HFFc6 (cell line): ENCODE results near the gene SEMA4G. TPM values are rescaled to one million over a fixed set of nuclear protein-coding genes. Genes with fewer than 3 reads are reported as not detected.

ENCODE experiments used
- DNase-seq: peaks from one replicate; pipeline ENCODE4 v3.0.0-alpha.2; 2018
- H3K27ac Mint-ChIP-seq: 2 replicates; pipeline ENCODE4 v1.8.0; 2020; ENCODE audit warnings: mild to moderate bottlenecking, mixed read lengths
- H3K27me3 Mint-ChIP-seq: 2 replicates; pipeline ENCODE4 v1.8.0; 2021; ENCODE audit warnings: mild to moderate bottlenecking, moderate library complexity, mixed read lengths; ENCODE audit not compliant: insufficient read depth
- H3K36me3 Mint-ChIP-seq: 2 replicates; pipeline ENCODE4 v1.8.0; 2021; ENCODE audit warnings: low read depth, mixed read lengths
- H3K4me1 Mint-ChIP-seq: 2 replicates; pipeline ENCODE4 v1.8.0; 2020; ENCODE audit warnings: low read depth, mixed read lengths
- H3K4me3 Mint-ChIP-seq: 2 replicates; pipeline ENCODE4 v1.8.0; 2020; ENCODE audit warnings: mild to moderate bottlenecking, moderate library complexity, mixed read lengths
- H3K9me3 Mint-ChIP-seq: 2 replicates; pipeline ENCODE4 v1.8.0; 2020; ENCODE audit warnings: mild to moderate bottlenecking, mixed read lengths
- total RNA-seq, 6 experiments: library from RNA; stranded (reverse); fragmentation: NEBNext Ultra II Directional; extraction: Animal tissue kit (Norgen Biotek cat#: 25700); gene quantifications; 2 replicates in 1 of 6; 3 replicates in 5 of 6; pipeline ENCODE4 v1.2.3, GENCODE V29; 2021
- TF ChIP-seq, protein P1 (sequence below): fragments of 200-600 bp; sonication (generic); IDR thresholded peaks from 2 replicates; pipeline ENCODE4 v1.5.0; 2021; ENCODE audit warnings: antibody characterized with exemption, mild to moderate bottlenecking

Gene SEMA4G
- total RNA-seq, 6 experiments from 2014 or later: 1.2 to 2.2 (median 1.9) TPM

DNA sequence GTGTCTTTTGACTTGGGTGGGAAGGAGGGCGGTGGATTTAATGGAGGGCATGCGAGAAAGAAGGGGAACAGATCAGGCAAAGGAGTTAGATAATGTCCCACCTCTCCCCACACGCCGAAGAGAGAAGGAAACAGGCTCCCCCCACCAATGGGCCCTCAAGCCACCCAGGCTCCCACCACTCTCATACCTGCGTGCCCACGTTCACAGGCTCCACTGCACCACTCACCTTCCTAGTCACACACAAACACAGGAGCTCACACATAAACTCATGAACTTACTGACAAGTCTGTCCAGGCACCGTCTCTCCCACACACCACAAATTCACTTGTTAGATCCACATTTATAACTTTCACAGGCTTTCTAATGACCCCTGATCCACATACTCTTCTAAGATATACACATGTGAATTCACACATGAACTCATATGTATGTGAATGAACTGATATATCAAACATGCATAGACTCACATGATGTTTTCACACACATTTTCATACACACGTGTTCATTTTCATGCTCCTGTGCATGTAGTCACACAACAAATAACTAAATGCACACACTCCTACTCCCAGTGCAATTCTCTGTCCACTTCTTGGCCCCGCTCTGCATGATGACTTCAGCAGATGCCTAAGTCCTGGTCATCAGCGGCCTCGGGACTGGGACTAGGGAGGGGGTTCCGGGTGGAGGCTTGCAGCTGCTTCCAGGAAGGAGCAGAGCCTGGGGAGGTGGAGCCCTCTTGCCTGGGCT, 31.8 kb downstream of the SEMA4G start:
- H3K36me3 Mint-ChIP-seq: peaks cover 6% of the 10 kb centered on the region; the same call in 1 of the 2 replicates
- TF ChIP-seq, protein P1, sequence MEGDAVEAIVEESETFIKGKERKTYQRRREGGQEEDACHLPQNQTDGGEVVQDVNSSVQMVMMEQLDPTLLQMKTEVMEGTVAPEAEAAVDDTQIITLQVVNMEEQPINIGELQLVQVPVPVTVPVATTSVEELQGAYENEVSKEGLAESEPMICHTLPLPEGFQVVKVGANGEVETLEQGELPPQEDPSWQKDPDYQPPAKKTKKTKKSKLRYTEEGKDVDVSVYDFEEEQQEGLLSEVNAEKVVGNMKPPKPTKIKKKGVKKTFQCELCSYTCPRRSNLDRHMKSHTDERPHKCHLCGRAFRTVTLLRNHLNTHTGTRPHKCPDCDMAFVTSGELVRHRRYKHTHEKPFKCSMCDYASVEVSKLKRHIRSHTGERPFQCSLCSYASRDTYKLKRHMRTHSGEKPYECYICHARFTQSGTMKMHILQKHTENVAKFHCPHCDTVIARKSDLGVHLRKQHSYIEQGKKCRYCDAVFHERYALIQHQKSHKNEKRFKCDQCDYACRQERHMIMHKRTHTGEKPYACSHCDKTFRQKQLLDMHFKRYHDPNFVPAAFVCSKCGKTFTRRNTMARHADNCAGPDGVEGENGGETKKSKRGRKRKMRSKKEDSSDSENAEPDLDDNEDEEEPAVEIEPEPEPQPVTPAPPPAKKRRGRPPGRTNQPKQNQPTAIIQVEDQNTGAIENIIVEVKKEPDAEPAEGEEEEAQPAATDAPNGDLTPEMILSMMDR: no peak
- H3K27me3 Mint-ChIP-seq: no peaks in the 10 kb centered on the region; the same call in none of the 2 replicates
- peak overlapping the region; percentile 95 for H3K27ac Mint-ChIP-seq
- DNase-seq: peak; percentile 91
- H3K9me3 Mint-ChIP-seq: no peaks in the 10 kb centered on the region
- peaks cover 26% of the 10 kb centered on the region for H3K4me1 Mint-ChIP-seq
- peak overlapping the region; percentile 89 for H3K4me3 Mint-ChIP-seq

DNA sequence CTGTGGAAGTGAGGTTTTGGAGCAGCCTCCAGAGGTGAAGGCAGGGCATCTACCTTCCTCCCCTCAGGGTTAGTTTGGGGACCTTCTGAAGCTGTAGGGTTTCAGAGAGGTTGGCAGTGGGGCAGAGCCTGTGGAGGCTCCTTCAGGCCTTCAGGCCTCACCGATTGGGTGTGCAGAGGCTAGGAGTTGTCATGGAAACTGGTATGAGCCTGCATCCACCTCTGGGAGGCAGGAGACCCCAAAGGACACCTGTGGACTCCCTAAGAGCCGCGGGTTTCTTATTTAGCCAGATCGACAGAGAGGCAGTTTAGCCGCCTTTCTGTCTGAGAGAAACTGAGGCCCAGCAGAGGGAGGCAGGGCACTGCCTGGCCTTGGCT, 32.3 kb downstream of the SEMA4G start:
- no peak for DNase-seq
- TF ChIP-seq, protein P1: no peak
- Mint-ChIP-seq H3K4me1 (peaks cover 20% of the 10 kb centered on the region), H3K36me3 (peaks cover 6% of the 10 kb centered on the region; the same call in 1 of the 2 replicates), H3K27me3 (no peaks in the 10 kb centered on the region; the same call in none of the 2 replicates), H3K27ac (peak overlapping the region; percentile 95), H3K4me3 (peak overlapping the region; percentile 89), H3K9me3 (no peaks in the 10 kb centered on the region)

GRCh38 chr10:101002456-101002855, 33.2 kb downstream of the SEMA4G start:
- Mint-ChIP-seq H3K27ac (peak overlapping the region; percentile 95), H3K27me3 (no peaks in the 10 kb centered on the region; the same call in none of the 2 replicates), H3K4me3 (no peak overlapping the region), H3K9me3 (no peaks in the 10 kb centered on the region), H3K4me1 (peaks cover 20% of the 10 kb centered on the region), H3K36me3 (peaks cover 6% of the 10 kb centered on the region; the same call in 1 of the 2 replicates)
- DNase-seq: no peak
- TF ChIP-seq, protein P1: no peak

DNA sequence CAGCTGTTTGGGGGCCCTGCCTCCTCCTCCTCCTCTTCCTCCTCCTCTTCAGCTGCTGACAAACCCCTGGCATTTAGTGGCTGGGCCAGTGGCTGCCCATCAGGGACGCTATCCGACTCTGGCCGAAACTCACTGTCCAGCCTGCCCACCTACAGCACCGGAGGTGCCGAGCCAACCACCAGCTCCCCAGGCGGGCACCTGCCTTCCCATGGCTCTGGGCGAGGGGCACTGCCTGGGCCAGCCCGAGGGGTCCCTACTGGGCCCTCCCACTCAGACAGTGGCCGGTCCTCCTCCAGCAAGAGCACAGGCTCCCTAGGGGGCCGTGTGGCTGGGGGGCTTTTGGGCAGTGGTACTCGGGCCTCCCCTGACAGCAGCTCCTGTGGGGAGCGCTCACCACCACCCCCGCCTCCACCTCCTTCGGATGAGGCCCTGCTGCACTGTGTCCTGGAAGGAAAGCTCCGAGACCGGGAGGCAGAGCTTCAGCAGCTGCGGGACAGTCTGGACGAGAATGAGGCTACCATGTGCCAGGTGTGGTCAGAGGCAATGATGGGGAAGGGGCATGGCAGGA, 34.4 kb downstream of the SEMA4G start:
- Mint-ChIP-seq H3K9me3 (no peaks in the 10 kb centered on the region), H3K36me3 (peaks cover 6% of the 10 kb centered on the region; the same call in 1 of the 2 replicates), H3K27ac (no peak overlapping the region), H3K27me3 (no peaks in the 10 kb centered on the region; the same call in none of the 2 replicates), H3K4me3 (no peak overlapping the region), H3K4me1 (peaks cover 21% of the 10 kb centered on the region)
- TF ChIP-seq, protein P1: no peak
- no peak for DNase-seq

DNA sequence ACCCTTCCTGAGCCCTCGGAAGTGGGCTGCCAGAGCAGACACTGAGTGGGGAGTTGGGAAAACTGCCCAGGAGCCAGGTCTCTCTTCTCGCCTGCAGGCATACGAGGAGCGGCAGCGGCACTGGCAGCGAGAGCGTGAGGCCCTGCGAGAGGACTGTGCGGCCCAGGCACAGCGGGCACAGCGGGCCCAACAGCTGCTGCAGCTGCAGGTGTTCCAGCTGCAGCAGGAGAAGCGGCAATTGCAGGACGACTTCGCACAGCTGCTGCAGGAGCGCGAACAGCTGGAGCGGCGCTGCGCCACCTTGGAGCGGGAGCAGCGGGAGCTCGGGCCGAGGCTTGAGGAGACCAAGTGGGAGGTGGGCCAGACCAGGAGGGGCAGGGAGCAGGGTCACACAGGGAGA, 36.1 kb downstream of the SEMA4G start:
- TF ChIP-seq, protein P1: no peak
- no peaks in the 10 kb centered on the region for H3K9me3 Mint-ChIP-seq
- H3K36me3 Mint-ChIP-seq: peaks cover 6% of the 10 kb centered on the region; the same call in 1 of the 2 replicates
- H3K27ac Mint-ChIP-seq: no peak overlapping the region
- H3K27me3 Mint-ChIP-seq: no peaks in the 10 kb centered on the region; the same call in none of the 2 replicates
- DNase-seq: no peak
- H3K4me3 Mint-ChIP-seq: no peak overlapping the region
- peaks cover 19% of the 10 kb centered on the region for H3K4me1 Mint-ChIP-seq
